Measurements from ENCODE around the gene TMEM82.

The TMEM82 gene

DNA sequence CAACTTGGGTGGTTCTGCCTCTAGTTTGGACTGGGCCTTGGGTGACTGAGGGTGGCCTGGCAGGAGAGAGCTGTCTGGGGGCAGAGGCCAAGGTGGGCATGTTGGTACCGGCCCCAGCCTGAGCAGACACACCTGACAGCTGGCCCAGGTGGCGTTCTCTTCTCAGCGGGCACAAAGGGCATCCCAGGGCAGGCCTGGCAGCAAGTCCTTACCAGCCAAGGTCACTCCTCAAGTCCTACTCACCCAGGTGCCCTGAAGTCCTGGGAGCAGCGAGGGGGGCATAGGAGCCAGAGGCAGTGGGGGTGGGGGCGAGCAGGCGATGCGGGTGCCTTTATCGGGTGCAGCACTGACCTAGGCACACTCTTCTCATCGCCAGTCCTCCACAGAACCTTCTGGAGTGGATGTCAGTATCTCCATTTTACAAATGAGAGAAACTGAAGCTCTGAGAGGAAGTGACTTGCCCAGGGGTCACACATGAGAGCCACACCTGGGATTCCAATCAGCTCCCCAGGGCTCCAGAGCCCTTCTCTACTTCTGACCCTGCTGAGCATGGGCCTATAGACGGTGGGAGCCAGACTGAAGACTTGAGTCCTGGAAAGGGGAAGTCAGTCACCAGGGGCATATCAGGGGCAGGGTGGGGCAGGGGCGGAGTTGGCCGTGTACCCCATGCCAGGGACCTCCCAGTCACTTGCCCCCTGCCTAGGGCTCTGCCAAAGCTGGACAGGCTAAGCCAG is 6.8 kb upstream of the TMEM82 start:
- no peaks in the 10 kb centered on the region for H3K27me3 ChIP-seq (ENCODE audit: insufficient read depth, insufficient read length)
- H3K36me3 ChIP-seq (ENCODE audit: insufficient read depth, insufficient read length, low read length), result peaks cover 54% of the 10 kb centered on the region
- peaks cover 16% of the 10 kb centered on the region for H3K4me1 ChIP-seq (ENCODE audit: insufficient read depth, insufficient read length)
- DNase-seq (ENCODE audit: low read depth, low spot score), result no peak
- H3K9me3 ChIP-seq (ENCODE audit: insufficient read depth, low read length), result no peaks in the 10 kb centered on the region
- no peak overlapping the region for H3K9ac ChIP-seq (ENCODE audit: insufficient read length, low read depth)
- TF ChIP-seq ZNF274 (IDR thresholded peaks at IDR 0.05; ENCODE audit: low read depth, low read length) (no peak), YY1 (IDR thresholded peaks at IDR 0.05; ENCODE audit: insufficient read depth, insufficient read length) (no peak), SUZ12 (IDR thresholded peaks at IDR 0.05; ENCODE audit: extremely low read depth, insufficient read depth, insufficient read length) (no peak)
- no peak overlapping the region for H3K4me3 ChIP-seq (ENCODE audit: insufficient read length, low read depth)

DNA sequence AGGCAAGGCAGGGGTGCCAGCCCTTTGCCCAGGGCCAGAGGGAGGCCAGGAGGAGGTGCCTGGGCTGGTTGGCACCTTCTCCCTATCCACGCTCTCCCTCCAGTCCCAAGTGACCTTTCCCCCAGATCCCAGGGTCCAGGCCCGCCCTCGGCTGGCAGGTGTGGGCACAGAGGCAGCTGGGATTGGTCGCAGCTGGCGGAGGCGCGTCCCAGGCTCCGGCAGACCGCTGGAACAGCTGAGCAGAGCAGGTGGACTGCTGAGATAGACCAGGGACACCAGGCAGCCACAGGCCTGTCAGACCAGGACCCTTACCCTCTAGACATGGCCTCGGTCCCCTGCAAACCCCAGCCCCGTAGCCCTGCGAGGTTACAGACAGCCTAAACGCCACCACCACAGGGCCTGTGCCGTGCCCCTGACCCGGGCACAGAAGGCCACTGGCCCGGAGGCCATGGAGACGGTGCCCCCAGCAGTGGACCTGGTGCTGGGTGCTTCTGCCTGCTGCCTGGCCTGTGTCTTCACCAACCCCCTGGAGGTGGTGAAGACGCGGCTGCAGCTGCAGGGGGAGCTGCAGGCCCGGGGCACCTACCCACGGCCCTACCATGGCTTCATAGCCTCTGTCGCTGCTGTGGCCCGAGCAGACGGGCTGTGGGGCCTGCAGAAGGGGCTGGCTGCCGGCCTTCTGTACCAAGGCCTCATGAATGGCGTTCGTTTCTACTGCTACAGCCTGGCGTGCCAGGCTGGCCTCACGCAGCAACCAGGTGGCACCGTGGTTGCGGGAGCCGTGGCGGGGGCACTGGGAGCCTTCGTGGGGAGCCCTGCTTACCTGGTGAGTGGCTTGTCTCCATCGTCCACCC is 6.0 kb upstream of the TMEM82 start, which contains the start of gene SLC25A34:
TSS of gene SLC25A34 (plus strand) at position 221 of the 854 bp plus-strand sequence. CDS start at position 449, 228 bp downstream.
- DNase-seq (ENCODE audit: low read depth, low spot score), result no peak
- Histone ChIP-seq H3K4me1 (ENCODE audit: insufficient read depth, insufficient read length) (peaks cover 16% of the 10 kb centered on the region), H3K9me3 (ENCODE audit: insufficient read depth, low read length) (no peaks in the 10 kb centered on the region), H3K4me3 (ENCODE audit: insufficient read length, low read depth) (no peak within 1 kb of the TSS), H3K36me3 (ENCODE audit: insufficient read depth, insufficient read length, low read length) (peaks cover 46% of the 10 kb centered on the region), H3K27me3 (ENCODE audit: insufficient read depth, insufficient read length) (no peaks in the 10 kb centered on the region), H3K9ac (ENCODE audit: insufficient read length, low read depth) (no peak within 1 kb of the TSS)
- TF ChIP-seq YY1 (IDR thresholded peaks at IDR 0.05; ENCODE audit: insufficient read depth, insufficient read length) (no peak), SUZ12 (IDR thresholded peaks at IDR 0.05; ENCODE audit: extremely low read depth, insufficient read depth, insufficient read length) (no peak), ZNF274 (IDR thresholded peaks at IDR 0.05; ENCODE audit: low read depth, low read length) (no peak)

DNA sequence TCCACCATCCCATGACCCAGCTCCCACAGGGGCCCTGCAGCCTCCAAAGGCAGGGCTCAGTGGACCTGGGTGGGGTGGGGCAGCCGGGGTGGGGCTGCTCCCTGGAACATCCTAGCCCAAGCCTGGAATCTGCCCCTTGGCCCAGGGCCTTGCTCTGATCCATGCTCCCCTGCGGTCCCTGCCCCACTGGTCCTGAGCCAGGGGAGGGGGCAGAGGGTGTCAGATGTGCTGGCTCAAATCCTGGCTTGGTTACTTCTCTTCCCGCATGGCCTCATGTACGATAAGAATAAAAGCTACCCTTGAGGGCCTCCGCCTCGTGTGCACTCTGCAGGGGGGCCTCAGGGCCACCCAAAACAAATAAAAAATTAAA is 5.4 kb upstream of the TMEM82 start:
- Histone ChIP-seq H3K9ac (ENCODE audit: insufficient read length, low read depth) (no peak overlapping the region), H3K9me3 (ENCODE audit: insufficient read depth, low read length) (no peaks in the 10 kb centered on the region), H3K27me3 (ENCODE audit: insufficient read depth, insufficient read length) (no peaks in the 10 kb centered on the region), H3K4me1 (ENCODE audit: insufficient read depth, insufficient read length) (peaks cover 14% of the 10 kb centered on the region), H3K4me3 (ENCODE audit: insufficient read length, low read depth) (no peak overlapping the region), H3K36me3 (ENCODE audit: insufficient read depth, insufficient read length, low read length) (peaks cover 40% of the 10 kb centered on the region)
- DNase-seq (ENCODE audit: low read depth, low spot score), result no peak
- TF ChIP-seq SUZ12 (IDR thresholded peaks at IDR 0.05; ENCODE audit: extremely low read depth, insufficient read depth, insufficient read length) (no peak), ZNF274 (IDR thresholded peaks at IDR 0.05; ENCODE audit: low read depth, low read length) (no peak), YY1 (IDR thresholded peaks at IDR 0.05; ENCODE audit: insufficient read depth, insufficient read length) (no peak)

DNA sequence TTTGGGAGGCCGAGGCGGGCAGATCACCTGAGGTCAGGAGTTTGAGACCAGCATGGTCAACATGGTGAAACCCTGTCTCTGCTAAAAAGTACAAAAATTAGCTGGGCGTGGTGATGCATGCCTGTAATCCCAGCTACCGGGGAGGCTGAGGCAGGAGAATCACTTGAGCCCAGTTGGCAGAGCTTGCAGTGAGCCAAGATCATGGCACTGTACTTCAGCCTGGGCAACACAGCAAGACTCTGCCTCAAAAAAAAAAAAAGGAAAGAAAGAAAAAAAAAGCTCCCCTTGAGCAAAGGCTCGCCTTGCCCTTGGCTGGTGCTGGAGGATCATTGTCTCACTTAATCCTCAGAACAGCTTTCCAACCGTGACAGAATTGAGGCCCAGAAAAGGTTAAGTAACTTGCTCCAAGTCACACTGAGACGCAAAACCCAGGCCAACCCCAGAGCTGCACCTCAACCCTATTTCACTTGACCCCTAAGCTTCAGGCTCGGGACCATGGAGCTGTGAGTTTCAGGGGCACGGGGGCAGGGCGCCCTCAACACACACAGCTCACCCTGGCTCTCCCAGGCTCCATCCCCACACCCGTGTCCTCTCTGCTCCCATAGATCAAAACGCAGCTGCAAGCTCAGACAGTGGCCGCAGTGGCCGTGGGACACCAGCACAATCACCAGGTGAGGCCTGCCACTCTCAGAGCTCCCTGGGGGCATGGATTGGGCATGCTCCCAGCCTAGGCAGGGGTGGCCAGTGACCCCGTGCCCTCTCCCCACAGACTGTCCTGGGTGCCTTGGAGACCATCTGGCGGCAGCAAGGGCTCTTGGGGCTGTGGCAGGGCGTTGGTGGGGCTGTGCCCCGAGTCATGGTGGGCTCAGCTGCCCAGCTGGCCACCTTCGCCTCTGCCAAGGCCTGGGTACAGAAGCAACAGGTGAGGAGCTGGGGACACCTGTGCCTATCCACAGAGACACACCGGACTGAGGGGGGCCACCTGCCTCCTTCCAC is 4.7 kb upstream of the TMEM82 start:
- Histone ChIP-seq H3K9me3 (ENCODE audit: insufficient read depth, low read length) (no peaks in the 10 kb centered on the region), H3K27me3 (ENCODE audit: insufficient read depth, insufficient read length) (no peaks in the 10 kb centered on the region), H3K36me3 (ENCODE audit: insufficient read depth, insufficient read length, low read length) (peaks cover 32% of the 10 kb centered on the region), H3K9ac (ENCODE audit: insufficient read length, low read depth) (peak overlapping the region; percentile 32), H3K4me3 (ENCODE audit: insufficient read length, low read depth) (no peak overlapping the region), H3K4me1 (ENCODE audit: insufficient read depth, insufficient read length) (peaks cover 15% of the 10 kb centered on the region)
- DNase-seq (ENCODE audit: low read depth, low spot score), result no peak
- TF ChIP-seq SUZ12 (IDR thresholded peaks at IDR 0.05; ENCODE audit: extremely low read depth, insufficient read depth, insufficient read length), result no peak
- TF ChIP-seq ZNF274 (IDR thresholded peaks at IDR 0.05; ENCODE audit: low read depth, low read length), result no peak
- no peak for TF ChIP-seq YY1 (IDR thresholded peaks at IDR 0.05; ENCODE audit: insufficient read depth, insufficient read length)

DNA sequence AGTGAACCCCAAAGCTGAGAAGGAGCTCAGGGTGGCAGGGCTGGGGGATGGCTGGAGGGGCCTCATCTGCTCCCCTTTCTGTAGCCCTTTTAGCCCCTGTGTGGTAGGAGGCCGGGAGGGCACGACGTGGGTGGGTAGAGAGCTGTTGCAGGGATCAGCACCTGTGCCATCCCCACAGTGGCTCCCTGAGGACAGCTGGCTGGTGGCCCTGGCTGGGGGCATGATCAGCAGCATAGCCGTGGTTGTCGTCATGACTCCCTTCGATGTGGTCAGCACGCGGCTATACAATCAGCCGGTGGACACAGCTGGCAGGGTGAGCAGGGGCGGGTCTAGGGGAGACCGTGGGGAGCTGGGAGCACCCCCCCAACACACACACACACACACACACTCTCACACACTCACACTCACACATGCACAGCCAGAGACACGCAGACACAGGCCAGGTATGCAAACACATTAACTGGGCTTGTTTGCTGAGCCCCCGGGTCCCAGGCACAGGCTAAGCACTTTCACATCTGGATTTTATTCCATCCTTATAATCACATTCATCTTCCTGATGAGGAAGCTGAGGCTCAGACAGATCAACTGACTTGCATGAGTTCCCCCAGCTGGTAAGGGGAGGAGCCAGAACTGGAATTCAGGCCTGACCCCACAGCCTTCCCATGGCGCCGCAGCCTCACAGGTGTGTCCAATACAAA is 3.7 kb upstream of the TMEM82 start:
- TF ChIP-seq SUZ12 (IDR thresholded peaks at IDR 0.05; ENCODE audit: extremely low read depth, insufficient read depth, insufficient read length) (no peak), YY1 (IDR thresholded peaks at IDR 0.05; ENCODE audit: insufficient read depth, insufficient read length) (no peak), ZNF274 (IDR thresholded peaks at IDR 0.05; ENCODE audit: low read depth, low read length) (no peak)
- Histone ChIP-seq H3K4me3 (ENCODE audit: insufficient read length, low read depth) (no peak overlapping the region), H3K9me3 (ENCODE audit: insufficient read depth, low read length) (no peaks in the 10 kb centered on the region), H3K4me1 (ENCODE audit: insufficient read depth, insufficient read length) (peaks cover 20% of the 10 kb centered on the region), H3K36me3 (ENCODE audit: insufficient read depth, insufficient read length, low read length) (peaks cover 24% of the 10 kb centered on the region), H3K27me3 (ENCODE audit: insufficient read depth, insufficient read length) (no peaks in the 10 kb centered on the region), H3K9ac (ENCODE audit: insufficient read length, low read depth) (no peak overlapping the region)
- DNase-seq (ENCODE audit: low read depth, low spot score), result no peak

DNA sequence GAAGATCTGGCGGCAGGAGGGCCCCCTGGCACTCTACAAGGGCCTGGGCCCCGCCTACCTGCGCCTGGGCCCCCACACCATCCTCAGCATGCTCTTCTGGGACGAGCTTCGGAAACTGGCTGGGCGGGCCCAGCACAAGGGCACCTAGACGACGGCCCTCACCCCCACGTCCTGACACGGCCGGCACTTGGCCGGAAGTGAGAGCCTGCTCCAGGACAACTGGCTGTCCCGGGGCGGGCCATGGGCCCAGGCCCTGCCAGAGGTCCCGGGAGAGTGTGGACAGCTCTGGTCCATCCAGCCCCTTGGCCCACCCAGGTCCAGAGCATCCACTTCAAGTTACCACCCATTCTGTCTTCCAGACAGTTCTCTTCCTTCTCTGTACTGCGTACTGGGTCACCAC is 3.0 kb upstream of the TMEM82 start:
- TF ChIP-seq ZNF274 (IDR thresholded peaks at IDR 0.05; ENCODE audit: low read depth, low read length) (no peak), YY1 (IDR thresholded peaks at IDR 0.05; ENCODE audit: insufficient read depth, insufficient read length) (no peak), SUZ12 (IDR thresholded peaks at IDR 0.05; ENCODE audit: extremely low read depth, insufficient read depth, insufficient read length) (no peak)
- no peaks in the 10 kb centered on the region for H3K27me3 ChIP-seq (ENCODE audit: insufficient read depth, insufficient read length)
- DNase-seq (ENCODE audit: low read depth, low spot score), result no peak
- H3K4me1 ChIP-seq (ENCODE audit: insufficient read depth, insufficient read length), result peaks cover 20% of the 10 kb centered on the region
- H3K9ac ChIP-seq (ENCODE audit: insufficient read length, low read depth), result no peak overlapping the region
- H3K4me3 ChIP-seq (ENCODE audit: insufficient read length, low read depth), result no peak overlapping the region
- no peaks in the 10 kb centered on the region for H3K9me3 ChIP-seq (ENCODE audit: insufficient read depth, low read length)
- peaks cover 17% of the 10 kb centered on the region for H3K36me3 ChIP-seq (ENCODE audit: insufficient read depth, insufficient read length, low read length)

All from NT2/D1 (cell line).